Keratinocyte (primary cell): ENCODE measurements around the gene GAB4. TPM values are rescaled to one million over a fixed set of nuclear protein-coding genes. Genes with fewer than 3 reads are reported as not detected.

ENCODE experiments used
- DNase-seq: peaks from one replicate; pipeline ENCODE4 v3.0.0-alpha.2; 2011; ENCODE audit warnings: low read depth, missing footprints, low spot score
- FAIRE-seq: peaks from 2 replicates; lab custom pipeline; 2011; peaks lifted over from hg19 to GRCh38; lab: Jason Lieb, UNC
- H2AFZ ChIP-seq: 2 replicates; pipeline ENCODE4 v1.6.0; 2012; ENCODE audit warnings: low read length, control low read depth, inconsistent platforms; ENCODE audit not compliant: control insufficient read depth
- H3K27ac ChIP-seq: 2 replicates; pipeline ENCODE4 v1.5.1; 2011; ENCODE audit warnings: low read length; ENCODE audit not compliant: control insufficient read depth, insufficient read depth
- H3K27me3 ChIP-seq: 3 replicates; pipeline ENCODE4 v1.6.0; 2011; ENCODE audit warnings: low read length; ENCODE audit not compliant: control insufficient read depth, insufficient read depth; ENCODE audit errors: extremely low read depth
- H3K36me3 ChIP-seq, 2 experiments: 2 replicates in 1 of 2; 3 replicates in 1 of 2; pipeline ENCODE4 v1.5.1; 2011; ENCODE audit warnings: low read length in 2 of 2, mild to moderate bottlenecking in 1 of 2; ENCODE audit not compliant: control insufficient read depth in 2 of 2, insufficient read depth in 2 of 2; ENCODE audit errors: extremely low read depth in 1 of 2
- H3K4me1 ChIP-seq: 3 replicates; pipeline ENCODE4 v1.5.1; 2011; ENCODE audit warnings: low read length; ENCODE audit not compliant: control insufficient read depth, insufficient read depth; ENCODE audit errors: extremely low read depth
- H3K4me2 ChIP-seq: 3 replicates; pipeline ENCODE4 v1.6.0; 2011; ENCODE audit warnings: low read depth, low read length; ENCODE audit not compliant: control insufficient read depth, insufficient read depth; ENCODE audit errors: extremely low read depth
- H3K4me3 ChIP-seq, 3 experiments: fragments of 200-600 bp in 1 of 3; sonication (generic) in 1 of 3; 2 replicates in 2 of 3; 3 replicates in 1 of 3; pipeline ENCODE4 v1.5.1; 2011 to 2016; ENCODE audit warnings: low read length in 3 of 3, mild to moderate bottlenecking in 3 of 3, control low read depth in 2 of 3, inconsistent platforms in 1 of 3, low read depth in 1 of 3, mixed read lengths in 1 of 3, mixed run types in 1 of 3, moderate library complexity in 1 of 3; ENCODE audit not compliant: control insufficient read depth in 2 of 3, insufficient read depth in 2 of 3; ENCODE audit errors: extremely low read depth in 1 of 3
- H3K79me2 ChIP-seq: 2 replicates; pipeline ENCODE4 v1.6.0; 2012; ENCODE audit warnings: low read length; ENCODE audit not compliant: control insufficient read depth, insufficient read depth
- H3K9ac ChIP-seq: 3 replicates; pipeline ENCODE4 v1.6.0; 2011; ENCODE audit warnings: low read length; ENCODE audit not compliant: control insufficient read depth, insufficient read depth; ENCODE audit errors: extremely low read depth
- H3K9me1 ChIP-seq: 3 replicates; pipeline ENCODE4 v1.6.0; 2011; ENCODE audit warnings: low read length; ENCODE audit not compliant: control insufficient read depth, insufficient read depth; ENCODE audit errors: extremely low read depth
- H3K9me3 ChIP-seq: 2 replicates; pipeline ENCODE4 v1.5.1; 2012; ENCODE audit warnings: low read depth, low read length; ENCODE audit not compliant: control insufficient read depth
- H4K20me1 ChIP-seq: 3 replicates; pipeline ENCODE4 v1.6.0; 2011; ENCODE audit warnings: low read length; ENCODE audit not compliant: control insufficient read depth, insufficient read depth; ENCODE audit errors: extremely low read depth
- EZH2 ChIP-seq: IDR thresholded peaks from one replicate; pipeline ENCODE4 v1.6.1; 2012; ENCODE audit warnings: inconsistent platforms, mild to moderate bottlenecking, low read length, moderate library complexity
- dilution Hi-C: fragments of 300-500 bp; cut with MboI; formaldehyde crosslinking; loops from one replicate; pipeline ENCODE4 v1.7.0; 2020; ENCODE audit warnings: low sequenced_read_pairs; ENCODE audit not compliant: extremely low pct_ligation_motif_present
- polyA plus RNA-seq, 5 experiments: library from polyadenylated mRNA; depleted of rRNA in 3 of 5; stranded (reverse) in 3 of 5; stranded (forward) in 1 of 5; unstranded in 1 of 5; fragments of >200 nt; gene quantifications; 1 replicate in 1 of 5; 2 replicates in 3 of 5; 3 replicates in 1 of 5; pipeline versions ENCODE4 v1.2.1 to v1.2.3, GENCODE V29; 2011 to 2012; ENCODE audit warnings: missing spikeins in 2 of 5, low read depth in 1 of 5, low replicate concordance in 1 of 5
- TF ChIP-seq, protein P1 (sequence below), 3 experiments: IDR thresholded peaks in 1 of 3; conservative IDR thresholded peaks in 1 of 3; optimal IDR thresholded peaks in 1 of 3; 2 replicates in 2 of 3; 3 replicates in 1 of 3; pipeline versions ENCODE3 to v1.5.1; 2011; ENCODE audit warnings: low read length in 3 of 3, mild to moderate bottlenecking in 3 of 3, moderate library complexity in 2 of 3, control low read depth in 1 of 3, inconsistent platforms in 1 of 3; ENCODE audit not compliant: insufficient read depth in 2 of 3; ENCODE audit errors: extremely low read depth in 1 of 3

Gene GAB4
- polyA plus RNA-seq, 1 donor (not counting 4 experiments of a cell fraction or from before 2014, with no cell fraction given) = not detected

DNA sequence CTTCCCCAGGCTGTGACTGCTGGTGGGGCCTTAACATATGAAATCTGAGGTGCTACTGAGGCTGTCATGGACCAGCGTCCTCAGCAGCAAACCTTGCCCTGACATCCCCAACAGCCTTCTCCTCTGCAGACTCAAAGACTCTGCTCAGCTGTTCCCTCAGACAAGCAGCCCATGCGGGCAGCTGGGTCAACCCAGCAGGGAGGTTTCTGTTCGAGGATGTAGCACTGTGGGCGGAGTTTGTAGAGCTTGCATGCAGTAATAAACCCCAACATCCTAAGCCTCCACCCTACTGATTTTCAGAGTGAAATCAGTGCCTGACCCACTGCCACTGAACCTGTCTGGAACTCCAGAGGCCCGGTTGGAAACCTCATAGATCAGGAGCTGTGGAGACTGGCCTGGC, 94.0 kb downstream of the GAB4 start:
- H3K9me3 ChIP-seq = no peaks in the 10 kb centered on the region
- H3K27ac ChIP-seq = no peak overlapping the region
- H3K9ac ChIP-seq = no peak overlapping the region
- dilution Hi-C loops = no loop called here
- no peak for DNase-seq
- no peak overlapping the region for H3K4me2 ChIP-seq
- no peaks in the 10 kb centered on the region for H3K79me2 ChIP-seq
- H3K4me3 ChIP-seq = no peak overlapping the region
- no peak overlapping the region for H2AFZ ChIP-seq
- H4K20me1 ChIP-seq = no peaks in the 10 kb centered on the region
- no peak for FAIRE-seq
- no peaks in the 10 kb centered on the region for H3K36me3 ChIP-seq
- H3K27me3 ChIP-seq = no peaks in the 10 kb centered on the region
- no peak for TF ChIP-seq EZH2
- TF ChIP-seq, protein P1, sequence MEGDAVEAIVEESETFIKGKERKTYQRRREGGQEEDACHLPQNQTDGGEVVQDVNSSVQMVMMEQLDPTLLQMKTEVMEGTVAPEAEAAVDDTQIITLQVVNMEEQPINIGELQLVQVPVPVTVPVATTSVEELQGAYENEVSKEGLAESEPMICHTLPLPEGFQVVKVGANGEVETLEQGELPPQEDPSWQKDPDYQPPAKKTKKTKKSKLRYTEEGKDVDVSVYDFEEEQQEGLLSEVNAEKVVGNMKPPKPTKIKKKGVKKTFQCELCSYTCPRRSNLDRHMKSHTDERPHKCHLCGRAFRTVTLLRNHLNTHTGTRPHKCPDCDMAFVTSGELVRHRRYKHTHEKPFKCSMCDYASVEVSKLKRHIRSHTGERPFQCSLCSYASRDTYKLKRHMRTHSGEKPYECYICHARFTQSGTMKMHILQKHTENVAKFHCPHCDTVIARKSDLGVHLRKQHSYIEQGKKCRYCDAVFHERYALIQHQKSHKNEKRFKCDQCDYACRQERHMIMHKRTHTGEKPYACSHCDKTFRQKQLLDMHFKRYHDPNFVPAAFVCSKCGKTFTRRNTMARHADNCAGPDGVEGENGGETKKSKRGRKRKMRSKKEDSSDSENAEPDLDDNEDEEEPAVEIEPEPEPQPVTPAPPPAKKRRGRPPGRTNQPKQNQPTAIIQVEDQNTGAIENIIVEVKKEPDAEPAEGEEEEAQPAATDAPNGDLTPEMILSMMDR (optimal IDR thresholded peaks at IDR 0.05 in 1 of 3, IDR thresholded peaks at IDR 0.05 in 1 of 3, conservative IDR thresholded peaks at IDR 0.05 in 1 of 3; ENCODE audit: extremely low read depth in 1 of 3, insufficient read depth in 2 of 3, low read length in 3 of 3) = no peak
- no peaks in the 10 kb centered on the region for H3K4me1 ChIP-seq
- H3K9me1 ChIP-seq = no peaks in the 10 kb centered on the region

DNA sequence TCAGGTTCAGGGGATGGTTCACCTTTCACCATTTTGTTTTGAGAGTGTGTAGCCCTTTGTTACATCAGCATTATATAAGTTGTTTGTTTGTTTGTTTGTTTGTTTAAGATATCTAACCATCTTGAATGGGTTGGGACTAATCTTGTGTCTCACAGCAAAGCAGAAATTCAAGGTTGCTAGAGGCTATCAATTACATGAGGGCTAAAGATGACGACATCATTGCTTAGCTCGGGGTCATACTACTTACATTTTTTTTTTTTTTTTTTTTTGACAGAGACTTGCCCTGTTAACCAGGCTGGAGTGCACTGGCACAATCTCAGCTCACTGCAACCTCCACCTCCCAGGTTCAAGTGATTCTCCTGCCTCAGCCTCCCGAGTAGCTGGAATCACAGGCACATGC, 95.7 kb downstream of the GAB4 start:
- H3K4me2 ChIP-seq = no peak overlapping the region
- no peak overlapping the region for H3K4me3 ChIP-seq
- H2AFZ ChIP-seq = no peak overlapping the region
- H3K4me1 ChIP-seq = no peaks in the 10 kb centered on the region
- DNase-seq (no peak), FAIRE-seq (no peak)
- dilution Hi-C loops = no loop called here
- no peaks in the 10 kb centered on the region for H4K20me1 ChIP-seq
- no peak for TF ChIP-seq EZH2
- TF ChIP-seq, protein P1 (optimal IDR thresholded peaks at IDR 0.05 in 1 of 3, IDR thresholded peaks at IDR 0.05 in 1 of 3, conservative IDR thresholded peaks at IDR 0.05 in 1 of 3; ENCODE audit: extremely low read depth in 1 of 3, insufficient read depth in 2 of 3, low read length in 3 of 3) = no peak
- H3K9ac ChIP-seq = no peak overlapping the region
- no peak overlapping the region for H3K27ac ChIP-seq
- H3K27me3 ChIP-seq = no peaks in the 10 kb centered on the region
- no peaks in the 10 kb centered on the region for H3K79me2 ChIP-seq
- H3K9me1 ChIP-seq = no peaks in the 10 kb centered on the region
- no peaks in the 10 kb centered on the region for H3K36me3 ChIP-seq
- no peaks in the 10 kb centered on the region for H3K9me3 ChIP-seq

Other genes starting within 250 kb of the GAB4 start
- not detected in 3 replicates for gene XKR3, start 182.8 kb downstream of the GAB4 start, polyA plus RNA-seq
- gene IL17RA, start 76.8 kb upstream of the GAB4 start, polyA plus RNA-seq = 6.0 to 12.1 TPM (median 7.0 TPM) in 3 replicates
- gene TMEM121B, start 113.1 kb upstream of the GAB4 start, polyA plus RNA-seq = 0.01 to 0.02 TPM in 2 of 3 replicates, not detected in the other
- gene HDHD5, start 151.1 kb upstream of the GAB4 start, polyA plus RNA-seq = 22.6 to 30.9 TPM (median 22.9 TPM) in 3 replicates
- gene ADA2, start 211.2 kb upstream of the GAB4 start, polyA plus RNA-seq = 0.01 TPM in 1 of 3 replicates, not detected in the others